ENCODE results near the gene FMNL3.

The FMNL3 gene

GRCh38 chr12:49673446-49674317, 33.5 kb downstream of the FMNL3 start:
- H3K4me3 ChIP-seq (ENCODE audit: low read depth, low read length) = no peak overlapping the region

GRCh38 chr12:49672301-49673217, 34.6 kb downstream of the FMNL3 start:
- Histone ChIP-seq H3K9ac (ENCODE audit: low read length) (peak overlapping the region; percentile 2), H3K4me3 (ENCODE audit: low read depth, low read length) (no peak overlapping the region), H3K36me3 (ENCODE audit: control insufficient read depth, insufficient read depth, low read length) (no peaks in the 10 kb centered on the region), H3K9me3 (ENCODE audit: control insufficient read depth, insufficient read depth, low read depth, low read length) (no peaks in the 10 kb centered on the region), H3K27ac (ENCODE audit: low read depth, low read length) (0 out of 2 replicates have a peak overlapping the region, but pooled peaks have one; percentile 37), H3K27me3 (ENCODE audit: control insufficient read depth, insufficient read depth, low read length) (no peaks in the 10 kb centered on the region), H3K4me1 (ENCODE audit: control insufficient read depth, insufficient read depth, low read length) (peaks cover 31% of the 10 kb centered on the region)

More at GRCh38 chr12:49673446-49674317, 33.5 kb downstream of the FMNL3 start:
- H3K9me3 ChIP-seq (ENCODE audit: control insufficient read depth, insufficient read depth, low read depth, low read length) = no peaks in the 10 kb centered on the region
- H3K27ac ChIP-seq (ENCODE audit: low read depth, low read length) = peak overlapping the region; percentile 37; the same call in 1 of the 2 replicates
- H3K27me3 ChIP-seq (ENCODE audit: control insufficient read depth, insufficient read depth, low read length) = no peaks in the 10 kb centered on the region
- H3K4me1 ChIP-seq (ENCODE audit: control insufficient read depth, insufficient read depth, low read length) = peaks cover 31% of the 10 kb centered on the region
- no peaks in the 10 kb centered on the region for H3K36me3 ChIP-seq (ENCODE audit: control insufficient read depth, insufficient read depth, low read length)
- peak overlapping the region; percentile 32 for H3K9ac ChIP-seq (ENCODE audit: low read length)

- Histone ChIP-seq H3K36me3 (ENCODE audit: control insufficient read depth, insufficient read depth, low read length) (no peaks in the 10 kb centered on the region), H3K4me3 (ENCODE audit: low read depth, low read length) (no peak overlapping the region), H3K27me3 (ENCODE audit: control insufficient read depth, insufficient read depth, low read length) (no peaks in the 10 kb centered on the region), H3K4me1 (ENCODE audit: control insufficient read depth, insufficient read depth, low read length) (peaks cover 31% of the 10 kb centered on the region), H3K9me3 (ENCODE audit: control insufficient read depth, insufficient read depth, low read depth, low read length) (no peaks in the 10 kb centered on the region), H3K27ac (ENCODE audit: low read depth, low read length) (no peak overlapping the region), H3K9ac (ENCODE audit: low read length) (no peak overlapping the region)
Observed at GRCh38 chr12:49671031-49671765, 36.0 kb downstream of the FMNL3 start.

GRCh38 chr12:49669796-49670195, 37.4 kb downstream of the FMNL3 start:
- H3K4me3 ChIP-seq (ENCODE audit: low read depth, low read length) = no peak overlapping the region
- H3K9me3 ChIP-seq (ENCODE audit: control insufficient read depth, insufficient read depth, low read depth, low read length) = no peaks in the 10 kb centered on the region
- H3K27me3 ChIP-seq (ENCODE audit: control insufficient read depth, insufficient read depth, low read length) = no peaks in the 10 kb centered on the region
- H3K36me3 ChIP-seq (ENCODE audit: control insufficient read depth, insufficient read depth, low read length) = no peaks in the 10 kb centered on the region
- H3K27ac ChIP-seq (ENCODE audit: low read depth, low read length) = no peak overlapping the region
- no peak overlapping the region for H3K9ac ChIP-seq (ENCODE audit: low read length)
- H3K4me1 ChIP-seq (ENCODE audit: control insufficient read depth, insufficient read depth, low read length) = peaks cover 30% of the 10 kb centered on the region

GRCh38 chr12:49667325-49668090, 39.7 kb downstream of the FMNL3 start:
- no peak overlapping the region for H3K4me3 ChIP-seq (ENCODE audit: low read depth, low read length)
- H3K4me1 ChIP-seq (ENCODE audit: control insufficient read depth, insufficient read depth, low read length) = peaks cover 29% of the 10 kb centered on the region
- H3K36me3 ChIP-seq (ENCODE audit: control insufficient read depth, insufficient read depth, low read length) = peaks cover 1% of the 10 kb centered on the region; the same call in 1 of the 2 replicates
- no peaks in the 10 kb centered on the region for H3K27me3 ChIP-seq (ENCODE audit: control insufficient read depth, insufficient read depth, low read length)
- H3K9me3 ChIP-seq (ENCODE audit: control insufficient read depth, insufficient read depth, low read depth, low read length) = no peaks in the 10 kb centered on the region
- no peak overlapping the region for H3K27ac ChIP-seq (ENCODE audit: low read depth, low read length)
- H3K9ac ChIP-seq (ENCODE audit: low read length) = no peak overlapping the region

GRCh38 chr12:49666176-49666575, 41.0 kb downstream of the FMNL3 start:
- Histone ChIP-seq H3K27me3 (ENCODE audit: control insufficient read depth, insufficient read depth, low read length) (no peaks in the 10 kb centered on the region), H3K4me3 (ENCODE audit: low read depth, low read length) (no peak overlapping the region), H3K27ac (ENCODE audit: low read depth, low read length) (no peak overlapping the region), H3K36me3 (ENCODE audit: control insufficient read depth, insufficient read depth, low read length) (peaks cover 12% of the 10 kb centered on the region), H3K4me1 (ENCODE audit: control insufficient read depth, insufficient read depth, low read length) (peaks cover 26% of the 10 kb centered on the region), H3K9ac (ENCODE audit: low read length) (no peak overlapping the region), H3K9me3 (ENCODE audit: control insufficient read depth, insufficient read depth, low read depth, low read length) (no peaks in the 10 kb centered on the region)

GRCh38 chr12:49665384-49665783, 41.8 kb downstream of the FMNL3 start:
- H3K4me3 ChIP-seq (ENCODE audit: low read depth, low read length) = no peak overlapping the region
- peaks cover 26% of the 10 kb centered on the region for H3K4me1 ChIP-seq (ENCODE audit: control insufficient read depth, insufficient read depth, low read length)
- H3K9me3 ChIP-seq (ENCODE audit: control insufficient read depth, insufficient read depth, low read depth, low read length) = no peaks in the 10 kb centered on the region

GRCh38 chr12:49664591-49665239, 42.5 kb downstream of the FMNL3 start:
- Histone ChIP-seq H3K27ac (ENCODE audit: low read depth, low read length) (no peak overlapping the region), H3K4me1 (ENCODE audit: control insufficient read depth, insufficient read depth, low read length) (peaks cover 26% of the 10 kb centered on the region), H3K4me3 (ENCODE audit: low read depth, low read length) (no peak overlapping the region), H3K36me3 (ENCODE audit: control insufficient read depth, insufficient read depth, low read length) (peaks cover 23% of the 10 kb centered on the region), H3K9me3 (ENCODE audit: control insufficient read depth, insufficient read depth, low read depth, low read length) (no peaks in the 10 kb centered on the region), H3K9ac (ENCODE audit: low read length) (no peak overlapping the region), H3K27me3 (ENCODE audit: control insufficient read depth, insufficient read depth, low read length) (no peaks in the 10 kb centered on the region)

More at GRCh38 chr12:49665384-49665783, 41.8 kb downstream of the FMNL3 start:
- no peak overlapping the region for H3K9ac ChIP-seq (ENCODE audit: low read length)
- H3K27ac ChIP-seq (ENCODE audit: low read depth, low read length) = no peak overlapping the region
- peaks cover 18% of the 10 kb centered on the region for H3K36me3 ChIP-seq (ENCODE audit: control insufficient read depth, insufficient read depth, low read length)
- H3K27me3 ChIP-seq (ENCODE audit: control insufficient read depth, insufficient read depth, low read length) = no peaks in the 10 kb centered on the region

GRCh38 chr12:49664167-49664566, 43.0 kb downstream of the FMNL3 start:
- peaks cover 27% of the 10 kb centered on the region for H3K36me3 ChIP-seq (ENCODE audit: control insufficient read depth, insufficient read depth, low read length)
- H3K27ac ChIP-seq (ENCODE audit: low read depth, low read length) = no peak overlapping the region
- H3K9ac ChIP-seq (ENCODE audit: low read length) = no peak overlapping the region
- H3K9me3 ChIP-seq (ENCODE audit: control insufficient read depth, insufficient read depth, low read depth, low read length) = no peaks in the 10 kb centered on the region
- no peaks in the 10 kb centered on the region for H3K27me3 ChIP-seq (ENCODE audit: control insufficient read depth, insufficient read depth, low read length)
- peaks cover 26% of the 10 kb centered on the region for H3K4me1 ChIP-seq (ENCODE audit: control insufficient read depth, insufficient read depth, low read length)
- no peak overlapping the region for H3K4me3 ChIP-seq (ENCODE audit: low read depth, low read length)

Measured in HUES6 (cell line).